ENCODE data around the gene PRUNE1.

The PRUNE1 gene

GRCh38 chr1:151054971-151055547, 46.8 kb downstream of the PRUNE1 start:
- DNase-seq: peak; percentile 66

GRCh38 chr1:151055581-151055980, 47.3 kb downstream of the PRUNE1 start:
- no peak for DNase-seq

- peak; percentile 35 for DNase-seq
Measured at GRCh38 chr1:151056149-151056548, 47.9 kb downstream of the PRUNE1 start.

GRCh38 chr1:151058692-151059091, 50.4 kb downstream of the PRUNE1 start:
- peak; percentile 65 for DNase-seq

- peak; percentile 96 for DNase-seq
Measured at GRCh38 chr1:151059109-151060006, 51.1 kb downstream of the PRUNE1 start, which contains the start of gene CDC42SE1. Gene CDC42SE1 (minus strand): TSS chr1:151059622. CDS start chr1:151055730, 3,892 bp downstream.

- DNase-seq: peak; percentile 90
Measured at GRCh38 chr1:151060007-151060656, 51.9 kb downstream of the PRUNE1 start, which contains the start of gene MLLT11. Gene MLLT11 (plus strand): TSS chr1:151060397. CDS start chr1:151067225, 6,828 bp downstream.

- DNase-seq: peak; percentile 73
Measured at GRCh38 chr1:151060657-151061421, 52.6 kb downstream of the PRUNE1 start.

- no peak for DNase-seq
Measured at GRCh38 chr1:151061704-151062103, 53.5 kb downstream of the PRUNE1 start.

- DNase-seq: peak; percentile 75
Measured at GRCh38 chr1:151062741-151063371, 54.6 kb downstream of the PRUNE1 start.

- no peak for DNase-seq
Measured at GRCh38 chr1:151065089-151065645, 56.9 kb downstream of the PRUNE1 start.

- no peak for DNase-seq
Measured at GRCh38 chr1:151067185-151067584, 58.9 kb downstream of the PRUNE1 start.

GRCh38 chr1:151069103-151069486, 60.8 kb downstream of the PRUNE1 start:
- DNase-seq: no peak

- peak; percentile 96 for DNase-seq
Measured at GRCh38 chr1:151070474-151071276, 62.4 kb downstream of the PRUNE1 start, which contains the start of gene GABPB2. Gene GABPB2 (plus strand): TSS chr1:151070761. CDS start chr1:151088190, 17,429 bp downstream.

- DNase-seq: no peak
Measured at GRCh38 chr1:151072224-151072623, 64.0 kb downstream of the PRUNE1 start.

Measured in OCI-M1 (cell line).